ENCODE results near the gene TCF4. TPM values are rescaled to one million over a fixed set of nuclear protein-coding genes. Genes with fewer than 3 reads are reported as not detected.

The TCF4 gene
- total and polyA plus RNA-seq, 2 experiments from 2014 or later, result 77.7 to 89.2 TPM

DNA sequence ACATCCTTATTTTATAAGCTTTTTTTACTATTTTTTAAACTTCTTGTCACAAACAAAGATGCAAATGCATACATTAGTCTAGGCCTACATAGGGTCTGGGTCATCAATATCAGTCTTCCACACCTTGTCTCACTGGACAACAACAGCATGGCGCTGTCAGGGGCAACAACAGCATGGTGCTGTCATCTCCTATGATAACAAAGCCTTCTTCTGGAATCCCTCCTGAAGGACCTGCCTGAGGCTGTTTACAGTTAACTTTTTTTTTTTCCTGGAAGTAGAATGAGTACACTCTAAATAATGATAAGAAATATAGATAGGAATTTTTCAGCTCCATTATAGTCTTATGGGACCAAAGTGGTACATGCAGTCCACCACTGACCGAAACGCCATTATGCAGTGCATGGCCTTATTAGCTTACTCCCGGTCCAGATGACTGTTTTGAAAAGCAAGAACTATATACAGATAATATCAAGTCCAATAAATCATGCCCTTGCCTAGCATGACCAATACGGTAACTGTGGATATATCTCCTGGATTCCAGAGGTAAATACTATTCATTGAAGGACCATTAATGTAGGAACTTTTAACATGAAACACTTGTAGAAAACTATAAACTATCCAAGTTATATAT, 38.4 kb downstream of the TCF4 start:
- no peak for ATAC-seq
- no peaks in the 10 kb centered on the region for H3K27me3 Mint-ChIP-seq (ENCODE audit: insufficient read depth, low read depth, poor library complexity)
- no peak overlapping the region for H3K4me3 Mint-ChIP-seq
- H3K36me3 Mint-ChIP-seq (ENCODE audit: low read depth), result peaks cover 7% of the 10 kb centered on the region; the same call in 2 of the 3 replicates
- Histone ChIP-seq H4K20me1 (replicated peaks; ENCODE audit: insufficient read depth) (peaks cover 9% of the 10 kb centered on the region; the same call in 1 of the 2 replicates), H3K36me3 (ENCODE audit: insufficient read depth) (no peaks in the 10 kb centered on the region), H3K9me2 (ENCODE audit: insufficient read depth) (no peaks in the 10 kb centered on the region), H3K4me2 (no peak overlapping the region), H3K79me2 (replicated peaks; ENCODE audit: insufficient read depth) (peaks cover 97% of the 10 kb centered on the region), H3K4me3 (no peak overlapping the region), H3K4me1 (ENCODE audit: insufficient read depth) (peaks cover 48% of the 10 kb centered on the region), H3F3A (replicated peaks; ENCODE audit: low read depth) (no peaks in the 10 kb centered on the region), H2AFZ (no peak overlapping the region), H3K27ac (ENCODE audit: low read depth) (no peak overlapping the region), H3K27me3 (ENCODE audit: insufficient read depth) (no peaks in the 10 kb centered on the region)
- no peak for TF ChIP-seq POLR2AphosphoS5 (IDR thresholded peaks at IDR 0.05; ENCODE audit: low read depth)
- no peak for TF ChIP-seq CREB1 (CRISPR knock-in tag; IDR thresholded peaks at IDR 0.05; ENCODE audit: low read depth)
- TF ChIP-seq, protein P1, sequence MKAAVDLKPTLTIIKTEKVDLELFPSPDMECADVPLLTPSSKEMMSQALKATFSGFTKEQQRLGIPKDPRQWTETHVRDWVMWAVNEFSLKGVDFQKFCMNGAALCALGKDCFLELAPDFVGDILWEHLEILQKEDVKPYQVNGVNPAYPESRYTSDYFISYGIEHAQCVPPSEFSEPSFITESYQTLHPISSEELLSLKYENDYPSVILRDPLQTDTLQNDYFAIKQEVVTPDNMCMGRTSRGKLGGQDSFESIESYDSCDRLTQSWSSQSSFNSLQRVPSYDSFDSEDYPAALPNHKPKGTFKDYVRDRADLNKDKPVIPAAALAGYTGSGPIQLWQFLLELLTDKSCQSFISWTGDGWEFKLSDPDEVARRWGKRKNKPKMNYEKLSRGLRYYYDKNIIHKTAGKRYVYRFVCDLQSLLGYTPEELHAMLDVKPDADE (IDR thresholded peaks at IDR 0.05), result no peak
- TF ChIP-seq ZNF331 (CRISPR knock-in tag; IDR thresholded peaks at IDR 0.05; ENCODE audit: low read depth), result no peak
- TF ChIP-seq EZH2phosphoT487 (IDR thresholded peaks at IDR 0.05; ENCODE audit: unreplicated experiment), result no peak
- TF ChIP-seq, protein P2, sequence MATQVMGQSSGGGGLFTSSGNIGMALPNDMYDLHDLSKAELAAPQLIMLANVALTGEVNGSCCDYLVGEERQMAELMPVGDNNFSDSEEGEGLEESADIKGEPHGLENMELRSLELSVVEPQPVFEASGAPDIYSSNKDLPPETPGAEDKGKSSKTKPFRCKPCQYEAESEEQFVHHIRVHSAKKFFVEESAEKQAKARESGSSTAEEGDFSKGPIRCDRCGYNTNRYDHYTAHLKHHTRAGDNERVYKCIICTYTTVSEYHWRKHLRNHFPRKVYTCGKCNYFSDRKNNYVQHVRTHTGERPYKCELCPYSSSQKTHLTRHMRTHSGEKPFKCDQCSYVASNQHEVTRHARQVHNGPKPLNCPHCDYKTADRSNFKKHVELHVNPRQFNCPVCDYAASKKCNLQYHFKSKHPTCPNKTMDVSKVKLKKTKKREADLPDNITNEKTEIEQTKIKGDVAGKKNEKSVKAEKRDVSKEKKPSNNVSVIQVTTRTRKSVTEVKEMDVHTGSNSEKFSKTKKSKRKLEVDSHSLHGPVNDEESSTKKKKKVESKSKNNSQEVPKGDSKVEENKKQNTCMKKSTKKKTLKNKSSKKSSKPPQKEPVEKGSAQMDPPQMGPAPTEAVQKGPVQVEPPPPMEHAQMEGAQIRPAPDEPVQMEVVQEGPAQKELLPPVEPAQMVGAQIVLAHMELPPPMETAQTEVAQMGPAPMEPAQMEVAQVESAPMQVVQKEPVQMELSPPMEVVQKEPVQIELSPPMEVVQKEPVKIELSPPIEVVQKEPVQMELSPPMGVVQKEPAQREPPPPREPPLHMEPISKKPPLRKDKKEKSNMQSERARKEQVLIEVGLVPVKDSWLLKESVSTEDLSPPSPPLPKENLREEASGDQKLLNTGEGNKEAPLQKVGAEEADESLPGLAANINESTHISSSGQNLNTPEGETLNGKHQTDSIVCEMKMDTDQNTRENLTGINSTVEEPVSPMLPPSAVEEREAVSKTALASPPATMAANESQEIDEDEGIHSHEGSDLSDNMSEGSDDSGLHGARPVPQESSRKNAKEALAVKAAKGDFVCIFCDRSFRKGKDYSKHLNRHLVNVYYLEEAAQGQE (IDR thresholded peaks at IDR 0.05; ENCODE audit: unreplicated experiment), result no peak
- TF ChIP-seq JUNB (IDR thresholded peaks at IDR 0.05; ENCODE audit: unreplicated experiment), result no peak
- H3K9me3 Mint-ChIP-seq, result no peaks in the 10 kb centered on the region
- no peak for DNase-seq (ENCODE audit: low spot score)
- H3K27ac Mint-ChIP-seq, result no peak overlapping the region
- peaks cover 70% of the 10 kb centered on the region for H3K4me1 Mint-ChIP-seq

DNA sequence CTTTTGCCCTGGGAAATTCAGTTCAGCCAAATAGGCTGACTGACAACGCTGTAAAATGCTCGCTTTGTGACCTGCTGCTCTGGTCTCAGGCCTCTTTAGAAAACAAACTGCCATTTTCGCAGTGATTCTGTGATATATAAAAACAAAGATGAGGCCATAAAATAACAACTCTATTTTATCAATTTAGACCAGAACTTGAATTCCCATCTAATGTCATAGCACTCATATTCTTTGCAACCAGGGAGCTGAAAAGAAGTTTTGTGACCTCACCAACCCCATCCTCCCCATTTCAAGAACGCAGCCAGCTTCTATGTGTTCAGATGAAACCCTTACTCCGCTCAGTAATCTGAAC, 40.3 kb downstream of the TCF4 start:
- H3F3A ChIP-seq (replicated peaks; ENCODE audit: low read depth), result no peaks in the 10 kb centered on the region
- Mint-ChIP-seq H3K27me3 (ENCODE audit: insufficient read depth, low read depth, poor library complexity) (no peaks in the 10 kb centered on the region), H3K9me3 (no peaks in the 10 kb centered on the region), H3K27ac (peak overlapping the region; percentile 46), H3K4me1 (peaks cover 76% of the 10 kb centered on the region), H3K4me3 (no peak overlapping the region), H3K36me3 (ENCODE audit: low read depth) (peaks cover 7% of the 10 kb centered on the region; the same call in 2 of the 3 replicates)
- peaks cover 57% of the 10 kb centered on the region for H3K4me1 ChIP-seq (ENCODE audit: insufficient read depth)
- H3K9me2 ChIP-seq (ENCODE audit: insufficient read depth), result no peaks in the 10 kb centered on the region
- H3K36me3 ChIP-seq (ENCODE audit: insufficient read depth), result no peaks in the 10 kb centered on the region
- H3K79me2 ChIP-seq (replicated peaks; ENCODE audit: insufficient read depth), result peaks cover 95% of the 10 kb centered on the region
- H3K27ac ChIP-seq (ENCODE audit: low read depth), result no peak overlapping the region
- H4K20me1 ChIP-seq (replicated peaks; ENCODE audit: insufficient read depth), result no peaks in the 10 kb centered on the region; the same call in 1 of the 2 replicates
- H3K27me3 ChIP-seq (ENCODE audit: insufficient read depth), result no peaks in the 10 kb centered on the region
- 0 out of 2 replicates have a peak overlapping the region, but pooled peaks have one; percentile 8 for H3K4me2 ChIP-seq
- ATAC-seq (peak; percentile 24; the same call in 2 of the 3 replicates), DNase-seq (ENCODE audit: low spot score) (no peak)
- no peak overlapping the region for H3K4me3 ChIP-seq
- no peak overlapping the region for H2AFZ ChIP-seq
- TF ChIP-seq POLR2AphosphoS5 (IDR thresholded peaks at IDR 0.05; ENCODE audit: low read depth) (no peak), EZH2phosphoT487 (IDR thresholded peaks at IDR 0.05; ENCODE audit: unreplicated experiment) (no peak)
- TF ChIP-seq, protein P1 (IDR thresholded peaks at IDR 0.05), result no peak
- TF ChIP-seq, protein P3, sequence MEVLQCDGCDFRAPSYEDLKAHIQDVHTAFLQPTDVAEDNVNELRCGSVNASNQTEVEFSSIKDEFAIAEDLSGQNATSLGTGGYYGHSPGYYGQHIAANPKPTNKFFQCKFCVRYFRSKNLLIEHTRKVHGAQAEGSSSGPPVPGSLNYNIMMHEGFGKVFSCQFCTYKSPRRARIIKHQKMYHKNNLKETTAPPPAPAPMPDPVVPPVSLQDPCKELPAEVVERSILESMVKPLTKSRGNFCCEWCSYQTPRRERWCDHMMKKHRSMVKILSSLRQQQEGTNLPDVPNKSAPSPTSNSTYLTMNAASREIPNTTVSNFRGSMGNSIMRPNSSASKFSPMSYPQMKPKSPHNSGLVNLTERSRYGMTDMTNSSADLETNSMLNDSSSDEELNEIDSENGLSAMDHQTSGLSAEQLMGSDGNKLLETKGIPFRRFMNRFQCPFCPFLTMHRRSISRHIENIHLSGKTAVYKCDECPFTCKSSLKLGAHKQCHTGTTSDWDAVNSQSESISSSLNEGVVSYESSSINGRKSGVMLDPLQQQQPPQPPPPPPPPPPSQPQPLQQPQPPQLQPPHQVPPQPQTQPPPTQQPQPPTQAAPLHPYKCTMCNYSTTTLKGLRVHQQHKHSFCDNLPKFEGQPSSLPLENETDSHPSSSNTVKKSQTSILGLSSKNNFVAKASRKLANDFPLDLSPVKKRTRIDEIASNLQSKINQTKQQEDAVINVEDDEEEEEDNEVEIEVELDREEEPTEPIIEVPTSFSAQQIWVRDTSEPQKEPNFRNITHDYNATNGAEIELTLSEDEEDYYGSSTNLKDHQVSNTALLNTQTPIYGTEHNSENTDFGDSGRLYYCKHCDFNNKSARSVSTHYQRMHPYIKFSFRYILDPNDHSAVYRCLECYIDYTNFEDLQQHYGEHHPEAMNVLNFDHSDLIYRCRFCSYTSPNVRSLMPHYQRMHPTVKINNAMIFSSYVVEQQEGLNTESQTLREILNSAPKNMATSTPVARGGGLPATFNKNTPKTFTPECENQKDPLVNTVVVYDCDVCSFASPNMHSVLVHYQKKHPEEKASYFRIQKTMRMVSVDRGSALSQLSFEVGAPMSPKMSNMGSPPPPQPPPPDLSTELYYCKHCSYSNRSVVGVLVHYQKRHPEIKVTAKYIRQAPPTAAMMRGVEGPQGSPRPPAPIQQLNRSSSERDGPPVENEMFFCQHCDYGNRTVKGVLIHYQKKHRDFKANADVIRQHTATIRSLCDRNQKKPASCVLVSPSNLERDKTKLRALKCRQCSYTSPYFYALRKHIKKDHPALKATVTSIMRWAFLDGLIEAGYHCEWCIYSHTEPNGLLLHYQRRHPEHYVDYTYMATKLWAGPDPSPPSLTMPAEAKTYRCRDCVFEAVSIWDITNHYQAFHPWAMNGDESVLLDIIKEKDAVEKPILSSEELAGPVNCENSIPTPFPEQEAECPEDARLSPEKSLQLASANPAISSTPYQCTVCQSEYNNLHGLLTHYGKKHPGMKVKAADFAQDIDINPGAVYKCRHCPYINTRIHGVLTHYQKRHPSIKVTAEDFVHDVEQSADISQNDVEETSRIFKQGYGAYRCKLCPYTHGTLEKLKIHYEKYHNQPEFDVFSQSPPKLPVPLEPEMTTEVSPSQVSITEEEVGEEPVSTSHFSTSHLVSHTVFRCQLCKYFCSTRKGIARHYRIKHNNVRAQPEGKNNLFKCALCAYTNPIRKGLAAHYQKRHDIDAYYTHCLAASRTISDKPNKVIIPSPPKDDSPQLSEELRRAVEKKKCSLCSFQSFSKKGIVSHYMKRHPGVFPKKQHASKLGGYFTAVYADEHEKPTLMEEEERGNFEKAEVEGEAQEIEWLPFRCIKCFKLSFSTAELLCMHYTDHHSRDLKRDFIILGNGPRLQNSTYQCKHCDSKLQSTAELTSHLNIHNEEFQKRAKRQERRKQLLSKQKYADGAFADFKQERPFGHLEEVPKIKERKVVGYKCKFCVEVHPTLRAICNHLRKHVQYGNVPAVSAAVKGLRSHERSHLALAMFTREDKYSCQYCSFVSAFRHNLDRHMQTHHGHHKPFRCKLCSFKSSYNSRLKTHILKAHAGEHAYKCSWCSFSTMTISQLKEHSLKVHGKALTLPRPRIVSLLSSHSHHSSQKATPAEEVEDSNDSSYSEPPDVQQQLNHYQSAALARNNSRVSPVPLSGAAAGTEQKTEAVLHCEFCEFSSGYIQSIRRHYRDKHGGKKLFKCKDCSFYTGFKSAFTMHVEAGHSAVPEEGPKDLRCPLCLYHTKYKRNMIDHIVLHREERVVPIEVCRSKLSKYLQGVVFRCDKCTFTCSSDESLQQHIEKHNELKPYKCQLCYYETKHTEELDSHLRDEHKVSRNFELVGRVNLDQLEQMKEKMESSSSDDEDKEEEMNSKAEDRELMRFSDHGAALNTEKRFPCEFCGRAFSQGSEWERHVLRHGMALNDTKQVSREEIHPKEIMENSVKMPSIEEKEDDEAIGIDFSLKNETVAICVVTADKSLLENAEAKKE (CRISPR knock-in tag; IDR thresholded peaks at IDR 0.05), result no peak

All from GM23338 (cell line).